HG03066 (cell line): ENCODE measurements around the gene DACT1.

Experiments used
- ATAC-seq: cut with Tn5 transposase; IDR thresholded peaks from one replicate; pipeline ENCODE4 v1.9.1; 2021; ENCODE audit warnings: low read depth; ENCODE audit not compliant: unreplicated experiment

The DACT1 gene

DNA sequence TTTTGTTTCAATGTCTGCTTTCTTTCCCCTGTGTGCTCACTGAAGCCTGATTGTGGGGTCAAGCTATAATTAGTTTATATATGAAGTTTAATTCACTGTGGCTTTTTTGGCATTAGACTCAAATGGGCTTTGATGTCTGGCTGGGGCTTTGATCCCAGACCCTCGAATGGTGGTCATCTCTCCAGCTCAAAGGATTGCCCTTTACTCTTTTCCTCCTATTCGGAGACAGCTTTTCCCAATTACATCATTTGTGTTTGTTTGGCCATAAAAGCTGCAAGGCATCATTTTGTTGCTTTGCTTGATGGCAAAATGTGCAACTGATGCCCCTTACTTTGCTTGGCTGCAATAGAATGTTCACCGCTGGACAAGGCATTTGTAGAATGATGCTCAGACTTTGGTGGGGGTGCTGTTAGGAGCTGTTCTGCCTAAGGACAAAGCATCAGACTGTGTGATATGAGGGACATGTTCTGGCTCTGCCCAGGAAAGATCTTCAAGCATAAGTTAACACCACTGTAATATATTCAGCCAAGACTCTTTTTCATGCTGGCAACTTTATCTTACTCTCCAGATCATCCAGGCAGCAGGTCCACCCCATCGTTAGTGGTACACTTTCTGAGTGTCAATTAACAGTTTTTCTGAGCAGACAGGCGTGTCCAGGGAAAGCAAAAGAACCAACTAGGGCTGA is 3.2 kb upstream of the DACT1 start:
- ATAC-seq = no peak

DNA sequence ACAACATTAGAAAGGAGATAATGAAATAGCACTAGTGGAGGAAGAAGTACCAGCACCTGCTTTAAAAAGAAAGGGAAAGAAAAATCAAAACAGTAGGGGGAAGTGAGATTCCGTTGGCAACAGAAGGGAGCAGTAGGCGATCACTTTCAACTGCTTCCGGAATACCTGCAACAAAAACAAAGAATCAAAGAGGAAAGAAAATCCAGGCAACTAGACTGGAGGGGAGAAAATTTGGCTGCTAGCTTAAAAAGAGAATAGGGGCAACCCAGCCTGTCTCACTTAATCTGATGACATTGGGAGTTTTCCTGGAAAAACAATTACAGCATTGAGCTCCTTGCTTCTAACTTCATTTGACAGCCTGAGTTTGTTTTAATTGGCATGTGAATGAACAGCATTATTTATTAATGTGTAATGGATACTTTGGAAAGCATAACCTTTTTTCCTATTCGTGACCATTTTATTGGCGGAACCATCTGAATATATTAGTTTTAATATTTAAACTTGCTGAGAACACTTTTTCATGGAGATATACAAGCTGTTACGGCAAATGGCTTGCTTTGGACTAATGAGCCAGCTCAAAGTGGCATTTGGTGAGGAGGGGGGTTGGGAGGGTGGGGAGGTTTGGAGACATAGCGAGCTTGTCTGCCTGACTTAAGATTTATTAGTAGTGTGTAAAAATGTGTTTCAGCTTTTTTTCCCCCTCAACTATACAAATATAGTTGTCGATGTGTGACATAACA is 2.5 kb upstream of the DACT1 start:
- no peak for ATAC-seq

DNA sequence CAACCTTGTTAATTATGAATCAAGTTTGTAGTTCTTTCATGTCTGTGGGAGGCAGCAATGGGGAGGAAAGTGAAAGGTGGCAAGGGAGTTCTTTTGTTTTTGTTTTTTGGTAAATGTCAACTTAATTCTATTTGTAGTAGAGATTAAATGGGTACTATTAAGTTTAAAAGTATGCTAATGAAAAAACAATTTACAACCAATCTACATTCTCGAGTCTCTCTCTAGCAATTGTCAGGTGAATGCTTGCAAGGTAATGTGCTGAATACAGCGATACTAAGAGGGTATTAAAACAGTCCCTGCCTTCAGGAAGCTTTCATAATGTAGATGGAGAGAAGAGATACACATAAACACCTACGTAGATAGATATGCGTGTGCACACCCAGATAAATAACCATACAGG is 1.6 kb upstream of the DACT1 start:
- no peak for ATAC-seq

DNA sequence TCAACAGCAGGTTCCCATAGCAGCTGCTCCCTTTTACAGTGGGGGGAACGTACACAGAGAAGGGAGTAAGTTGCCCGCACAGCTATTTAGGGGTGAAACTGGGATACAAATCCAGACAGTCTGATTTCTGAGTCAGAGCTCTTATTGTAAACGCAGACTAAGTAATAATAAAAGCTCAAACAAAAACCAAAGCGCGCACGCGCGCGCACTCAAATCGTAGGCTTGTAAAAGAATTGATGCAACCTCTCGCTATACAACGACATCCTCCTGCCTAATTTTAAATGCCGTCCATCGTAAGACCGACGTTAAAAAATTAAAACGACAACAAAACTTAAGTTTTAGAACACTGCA is 747 bp upstream of the DACT1 start:
- peak; percentile 1 for ATAC-seq

DNA sequence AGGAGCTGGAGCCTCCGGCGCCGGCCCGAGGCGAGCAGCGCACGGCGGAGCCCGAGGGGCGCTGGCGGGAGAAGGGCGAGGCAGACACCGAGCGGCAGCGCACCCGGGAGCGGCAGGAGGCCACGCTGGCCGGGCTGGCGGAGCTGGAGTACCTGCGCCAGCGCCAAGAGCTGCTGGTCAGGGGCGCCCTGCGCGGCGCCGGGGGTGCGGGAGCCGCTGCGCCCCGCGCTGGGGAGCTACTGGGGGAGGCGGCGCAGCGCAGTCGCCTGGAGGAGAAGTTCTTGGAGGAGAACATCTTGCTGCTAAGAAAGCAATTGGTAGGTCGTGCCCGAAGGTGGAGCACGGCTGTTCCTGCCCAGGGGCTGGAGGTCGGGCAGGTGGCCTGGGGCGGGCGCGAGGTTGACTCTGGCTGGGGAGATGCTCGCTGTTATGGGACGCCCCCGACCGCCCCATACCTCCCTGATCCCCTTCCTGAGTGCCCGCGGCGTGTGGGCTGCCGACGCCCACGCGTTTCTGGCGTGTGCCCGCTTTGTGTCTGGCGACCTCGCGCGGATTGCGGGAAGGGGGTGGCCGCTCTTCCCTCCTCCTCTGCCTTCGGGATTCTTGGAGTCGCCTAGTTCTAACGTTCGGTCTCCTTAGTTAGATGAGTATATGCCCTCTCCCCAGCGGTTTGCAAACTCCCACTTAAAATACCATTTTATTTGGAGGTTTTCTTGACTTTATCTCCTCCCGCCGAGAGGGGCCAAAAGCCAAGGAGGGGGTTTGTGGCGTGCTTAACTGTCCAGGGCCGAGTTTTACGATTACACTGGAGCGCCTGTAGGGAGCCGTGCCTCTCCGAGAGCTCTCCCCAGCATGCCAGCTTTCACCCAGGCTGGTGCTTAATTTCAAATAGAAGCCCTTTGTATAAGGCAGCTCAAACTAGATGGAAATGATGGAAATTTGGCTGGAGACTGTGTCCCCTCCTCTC is 752 bp downstream of the DACT1 start:
- ATAC-seq = peak; percentile 23

DNA sequence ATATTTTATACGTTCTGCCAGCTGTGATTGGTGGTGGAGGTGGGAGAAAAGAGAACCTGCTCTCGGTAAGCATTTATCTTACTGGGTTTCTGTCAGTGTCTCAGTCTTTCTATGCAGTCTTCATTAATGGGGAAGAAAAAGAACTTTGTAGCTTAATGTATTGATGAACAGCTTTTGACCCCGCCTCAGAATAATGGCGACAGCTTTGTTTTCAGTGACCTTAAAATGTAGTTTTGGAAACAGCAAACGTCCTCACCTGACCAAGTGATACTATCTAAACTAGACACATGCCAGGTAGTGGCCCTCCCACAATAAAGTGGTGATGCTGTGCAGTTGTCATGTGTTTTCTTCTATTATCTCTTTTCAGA is 1.4 kb downstream of the DACT1 start:
- no peak for ATAC-seq

DNA sequence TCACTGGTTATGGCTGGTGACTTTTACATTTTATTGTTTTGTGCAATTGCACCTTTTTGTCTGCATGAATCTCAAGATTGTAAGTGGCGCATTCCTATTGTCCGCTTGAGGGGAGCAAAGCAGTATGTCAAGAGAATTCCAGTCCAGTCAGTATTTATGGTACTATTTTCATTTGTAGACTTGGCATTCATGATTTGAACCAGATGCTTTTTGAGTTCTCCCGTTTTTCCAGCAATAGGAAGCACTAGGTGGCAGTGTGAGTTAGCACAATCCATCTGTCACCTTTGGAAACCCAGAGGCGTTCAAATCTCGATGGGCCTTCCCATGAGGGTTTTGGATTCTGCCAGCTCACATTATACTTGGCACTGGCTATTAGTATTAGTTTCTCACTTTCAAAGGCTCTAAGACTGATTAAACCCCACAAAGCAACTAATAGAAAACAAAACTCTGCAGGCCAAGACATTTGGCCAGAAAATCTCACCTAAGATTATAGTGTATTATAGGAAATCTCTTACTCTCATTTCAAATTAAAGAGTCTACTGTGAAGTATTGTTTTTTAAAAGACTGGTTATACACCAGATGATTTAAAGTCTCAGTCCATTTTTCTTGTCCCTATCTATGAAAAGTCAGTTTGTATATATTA is 2.2 kb downstream of the DACT1 start:
- no peak for ATAC-seq

DNA sequence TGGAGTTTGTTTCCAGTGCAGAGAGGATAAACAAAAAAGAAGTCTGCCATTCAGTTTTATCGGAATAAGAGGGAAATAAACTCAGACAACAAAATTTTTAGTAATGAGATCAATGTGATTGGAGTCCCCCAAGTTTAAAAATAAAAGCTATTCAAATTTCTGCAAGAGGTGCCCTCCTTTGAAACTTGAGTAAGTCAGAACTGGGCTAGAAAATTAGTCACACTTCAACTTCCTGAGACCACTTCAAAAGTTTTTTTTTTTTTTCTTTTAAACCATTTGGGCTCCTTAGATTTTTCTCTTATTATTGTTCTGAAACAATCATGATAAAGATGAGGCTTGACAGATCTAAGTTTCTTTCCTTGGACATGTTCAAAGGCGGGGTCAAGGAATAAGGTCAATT is 3.2 kb downstream of the DACT1 start:
- no peak for ATAC-seq

DNA sequence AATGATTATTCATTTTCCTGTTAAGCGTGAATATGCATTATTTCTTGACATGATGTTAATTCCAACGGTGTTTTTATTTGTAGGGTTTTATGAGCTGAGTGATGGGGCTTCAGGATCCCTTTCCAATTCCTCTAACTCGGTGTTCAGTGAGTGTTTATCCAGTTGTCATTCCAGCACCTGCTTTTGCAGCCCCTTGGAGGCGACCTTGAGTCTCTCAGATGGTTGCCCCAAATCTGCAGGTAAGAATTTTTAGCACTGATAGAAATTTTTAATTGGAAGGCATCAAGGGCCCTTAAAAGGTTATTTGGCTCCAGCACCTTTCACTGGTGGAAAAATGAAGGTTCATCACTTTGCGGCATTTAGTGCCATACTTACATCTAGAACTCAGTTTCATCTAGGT is 3.7 kb downstream of the DACT1 start:
- no peak for ATAC-seq

DNA sequence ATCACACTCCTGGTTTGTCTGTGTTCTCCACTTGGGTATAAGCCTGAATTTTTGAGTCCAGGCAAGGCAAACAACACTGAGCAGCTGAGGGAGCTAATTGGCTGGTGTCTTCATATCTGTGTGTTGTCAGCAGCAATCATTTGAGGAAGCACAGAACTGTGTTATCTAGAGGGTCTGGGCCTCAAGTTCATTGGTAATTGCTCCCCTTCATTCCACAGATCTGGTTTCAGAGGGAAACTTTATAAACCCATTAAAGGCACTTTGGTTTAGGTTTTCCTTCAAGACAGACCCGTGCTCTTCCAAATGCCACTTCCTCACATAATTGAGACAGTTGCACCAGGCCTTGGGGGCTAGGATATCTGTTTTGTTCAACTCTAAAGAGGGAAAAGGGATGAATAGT is 5.6 kb downstream of the DACT1 start:
- no peak for ATAC-seq

DNA sequence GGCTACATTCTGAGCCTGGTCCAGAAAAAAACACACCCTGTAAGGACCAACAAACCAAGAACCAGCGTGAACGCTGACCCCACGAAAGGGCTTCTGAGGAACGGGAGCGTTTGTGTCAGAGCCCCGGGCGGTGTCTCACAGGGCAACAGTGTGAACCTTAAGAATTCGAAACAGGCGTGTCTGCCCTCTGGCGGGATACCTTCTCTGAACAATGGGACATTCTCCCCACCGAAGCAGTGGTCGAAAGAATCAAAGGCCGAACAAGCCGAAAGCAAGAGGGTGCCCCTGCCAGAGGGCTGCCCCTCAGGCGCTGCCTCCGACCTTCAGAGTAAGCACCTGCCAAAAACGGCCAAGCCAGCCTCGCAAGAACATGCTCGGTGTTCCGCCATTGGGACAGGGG is 7.9 kb downstream of the DACT1 start:
- ATAC-seq = no peak

DNA sequence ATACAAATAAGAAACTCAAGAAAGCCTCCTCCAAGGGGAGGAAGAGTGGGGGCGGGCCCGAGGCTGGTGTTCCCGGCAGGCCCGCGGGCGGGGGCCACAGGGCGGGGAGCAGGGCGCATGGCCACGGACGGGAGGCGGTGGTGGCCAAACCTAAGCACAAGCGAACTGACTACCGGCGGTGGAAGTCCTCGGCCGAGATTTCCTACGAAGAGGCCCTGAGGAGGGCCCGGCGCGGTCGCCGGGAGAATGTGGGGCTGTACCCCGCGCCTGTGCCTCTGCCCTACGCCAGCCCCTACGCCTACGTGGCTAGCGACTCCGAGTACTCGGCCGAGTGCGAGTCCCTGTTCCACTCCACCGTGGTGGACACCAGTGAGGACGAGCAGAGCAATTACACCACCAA is 8.7 kb downstream of the DACT1 start:
- no peak for ATAC-seq

DNA sequence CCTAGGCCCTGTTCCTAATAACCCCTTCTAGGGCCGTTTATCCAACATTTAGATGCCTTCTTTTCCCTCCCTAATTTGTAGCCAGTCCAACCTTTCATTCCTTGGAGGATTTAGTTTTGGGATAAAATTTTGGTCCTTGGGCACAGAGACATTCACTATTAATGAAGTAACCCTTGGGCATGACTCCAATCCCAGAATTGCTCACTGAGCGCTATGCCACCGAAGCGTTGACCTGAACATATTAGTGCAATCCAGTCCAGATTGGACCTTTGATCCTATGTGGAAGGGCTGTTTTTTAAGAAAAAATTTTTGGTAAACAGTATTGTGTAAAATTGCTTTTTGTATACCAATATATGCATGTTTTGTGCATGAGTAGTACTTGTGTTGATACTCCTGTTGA is 10.0 kb downstream of the DACT1 start:
- ATAC-seq = no peak

DNA sequence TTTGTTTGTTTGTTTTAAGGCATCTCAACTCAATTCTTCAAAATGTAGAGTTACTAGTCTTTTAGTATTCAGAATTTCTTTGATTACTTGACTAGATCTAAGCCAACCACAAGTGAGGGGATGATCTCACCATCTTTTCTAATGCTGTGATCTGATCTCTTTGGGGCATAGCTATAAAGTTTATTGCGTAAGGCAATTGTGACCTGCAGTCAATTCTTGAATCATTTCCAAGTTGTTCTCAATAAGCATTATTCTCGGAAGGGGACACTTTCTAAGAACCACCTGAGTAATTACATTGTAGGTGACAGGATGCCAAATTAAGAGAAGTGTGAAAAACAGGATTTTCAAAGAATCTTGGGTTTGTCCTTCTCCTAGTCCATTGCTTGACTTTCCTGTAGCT is 13.1 kb downstream of the DACT1 start:
- ATAC-seq = no peak

DNA sequence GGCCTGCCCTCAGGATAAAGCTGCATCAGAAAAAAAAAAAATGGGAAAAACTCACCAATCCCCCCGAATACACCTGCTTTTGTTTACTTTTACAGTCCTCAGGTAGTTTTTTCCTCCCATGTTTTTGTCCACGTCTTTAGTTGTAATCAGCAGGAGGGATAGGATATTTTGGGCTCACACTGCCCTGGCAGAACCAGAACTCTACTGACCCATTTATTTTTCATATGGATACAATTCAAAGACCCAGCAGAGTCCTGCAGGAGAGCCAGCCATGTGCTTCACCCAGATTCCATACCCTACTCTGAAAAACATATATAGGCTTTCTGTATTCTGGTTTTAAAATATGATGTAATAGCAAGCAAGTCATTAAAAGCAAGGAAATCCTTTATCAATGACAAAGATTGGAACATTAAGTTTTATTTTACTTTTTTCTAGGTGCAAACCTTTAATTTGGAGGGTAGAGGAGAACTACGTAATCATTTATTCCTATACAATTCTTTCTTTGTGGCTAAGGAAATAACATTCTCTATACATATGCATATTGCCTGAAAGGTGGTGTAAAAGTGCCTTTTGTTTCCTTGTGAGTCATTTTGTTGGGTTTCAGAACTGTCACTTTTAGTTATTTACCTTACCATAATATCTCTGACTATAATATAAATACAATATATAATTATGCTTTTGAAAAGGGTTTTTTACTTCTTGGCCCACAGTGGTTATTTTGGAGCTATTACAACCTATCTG is 19.1 kb downstream of the DACT1 start:
- no peak for ATAC-seq

DNA sequence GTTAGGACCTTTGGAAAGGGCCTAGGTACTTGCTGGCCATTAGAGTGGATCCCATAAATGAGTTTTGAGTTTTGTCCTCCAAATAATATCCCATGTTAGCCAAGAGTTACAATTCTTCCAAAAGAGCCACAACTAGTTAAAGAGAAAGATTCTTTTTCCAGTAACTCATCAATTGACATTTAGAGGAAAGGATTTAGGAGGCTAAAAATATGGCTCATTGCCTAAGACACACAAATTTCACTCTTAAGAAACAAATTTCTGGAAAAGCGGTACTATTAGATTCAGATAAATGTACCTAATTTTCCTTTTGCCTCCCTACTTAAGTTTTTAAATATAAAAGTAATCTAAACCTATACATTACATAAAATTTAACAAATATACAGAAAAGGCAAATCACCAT is 21.3 kb downstream of the DACT1 start:
- ATAC-seq = no peak

DNA sequence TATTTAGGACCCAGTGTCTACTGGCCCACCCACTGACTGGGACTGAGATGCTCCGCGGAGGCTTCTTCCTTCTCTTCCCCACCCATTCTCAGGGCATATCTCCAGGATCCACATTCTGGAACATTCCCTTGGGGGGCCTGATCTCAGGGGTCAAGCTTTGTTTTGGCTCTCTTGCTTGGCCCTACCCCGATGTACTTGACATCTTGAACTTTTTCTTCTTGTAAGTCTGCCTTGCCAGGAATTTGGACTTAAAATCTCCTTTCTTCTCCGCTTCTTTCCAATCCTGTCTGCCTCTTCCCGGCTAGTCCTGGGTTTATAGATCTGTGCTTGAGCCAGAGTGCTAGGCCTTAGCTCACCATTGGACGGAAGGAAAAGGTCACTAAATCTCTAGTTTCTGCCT is 22.1 kb downstream of the DACT1 start:
- ATAC-seq = no peak

DNA sequence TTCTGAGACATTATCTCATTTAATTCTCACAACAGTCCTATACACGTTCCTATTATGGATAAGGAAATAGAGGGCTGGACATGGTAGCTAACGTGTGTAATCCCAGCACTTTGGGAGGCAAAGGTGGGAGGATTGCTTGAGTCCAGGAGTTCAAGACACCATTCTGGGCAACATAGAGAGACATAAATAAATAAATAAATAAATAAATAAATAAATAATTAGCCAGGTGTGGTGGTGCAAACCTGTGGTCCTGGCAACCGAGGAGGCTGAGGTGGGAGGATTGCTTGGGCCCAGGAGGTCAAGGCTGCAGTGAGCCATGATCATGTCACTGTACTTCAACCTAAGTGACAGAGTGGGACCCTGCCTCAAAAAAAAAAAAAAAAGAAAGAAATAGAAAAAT is 22.6 kb downstream of the DACT1 start:
- ATAC-seq = no peak

DNA sequence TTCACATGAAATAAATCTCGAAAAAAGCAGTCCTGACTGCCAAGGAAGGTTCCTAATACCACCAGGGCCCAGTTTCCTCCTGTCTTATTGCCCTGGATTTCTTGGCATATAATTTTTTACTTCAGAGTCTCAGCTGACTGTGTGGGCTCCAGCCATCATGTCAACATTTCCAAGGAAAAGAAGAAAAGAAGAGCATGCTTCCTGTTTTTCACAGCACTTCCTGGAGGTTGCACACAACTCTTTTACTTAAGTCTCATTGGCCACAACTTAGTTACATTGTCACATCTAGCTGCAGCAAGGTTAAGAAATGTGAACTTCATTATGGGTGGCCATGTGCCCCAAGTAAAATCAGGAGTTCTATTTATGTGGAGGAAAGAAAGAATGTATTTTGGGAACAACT is 24.3 kb downstream of the DACT1 start:
- no peak for ATAC-seq

DNA sequence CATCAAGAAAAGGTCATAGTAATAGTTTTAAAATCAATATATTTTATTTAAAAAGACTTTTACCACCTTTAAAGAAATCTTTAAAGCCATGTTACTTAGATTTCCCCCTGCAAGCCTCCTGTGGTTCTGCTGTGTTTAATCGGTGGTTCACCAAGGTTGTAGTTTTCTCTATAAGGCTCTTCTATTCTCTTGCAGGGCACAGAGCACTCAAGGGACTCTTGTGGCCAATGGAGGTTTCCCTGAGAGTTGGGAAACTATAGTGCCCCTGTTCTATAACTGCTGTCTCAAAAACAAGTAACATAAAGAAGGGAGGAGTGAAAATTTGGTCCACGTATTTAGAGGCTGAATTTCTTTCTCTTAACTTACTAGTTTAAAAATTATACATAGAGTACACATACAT is 25.0 kb downstream of the DACT1 start:
- no peak for ATAC-seq
